CD4-positive, alpha-beta T cell treated with Interleukin-6 at 100 ng/mL for 8 hours (primary cell): ENCODE results near the gene ELAC1.
"Not testable (repeated sequence)": the region's sequence is repeated elsewhere in the genome, so short reads cannot be mapped to it uniquely, and the experiment has no call there.

Experiments used
- DNase-seq: peaks from one replicate; pipeline ENCODE4 v3.0.0-alpha.2; 2020; ENCODE audit warnings: mixed read lengths, low spot score

Gene ELAC1

GRCh38 chr18:50967714-50968661 lies at the start of gene ELAC1:
Gene ELAC1 (plus strand): TSS chr18:50968040. CDS start chr18:50974405, 6,365 bp downstream.
- peak; percentile 50 for DNase-seq

DNA sequence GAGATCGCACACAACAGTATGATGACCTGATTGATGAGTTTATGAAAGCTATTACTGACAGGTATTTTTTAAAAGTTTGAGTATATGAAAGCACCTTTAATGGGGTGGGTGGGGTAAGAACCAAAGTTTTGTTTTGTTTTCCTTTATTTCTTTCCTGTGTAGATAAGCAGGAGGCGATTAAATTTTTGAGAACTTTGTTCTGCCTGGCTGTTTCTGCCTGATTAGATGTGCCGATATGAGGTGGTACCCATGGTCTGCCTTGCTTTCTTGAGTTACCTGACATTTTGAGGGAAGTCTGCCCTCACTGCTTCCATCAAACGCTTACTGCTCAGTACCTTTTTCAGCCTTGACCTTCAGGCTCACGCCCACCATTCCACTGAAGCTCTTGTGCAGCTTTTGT lies 49.7 kb upstream of the ELAC1 start:
- DNase-seq = no peak

DNA sequence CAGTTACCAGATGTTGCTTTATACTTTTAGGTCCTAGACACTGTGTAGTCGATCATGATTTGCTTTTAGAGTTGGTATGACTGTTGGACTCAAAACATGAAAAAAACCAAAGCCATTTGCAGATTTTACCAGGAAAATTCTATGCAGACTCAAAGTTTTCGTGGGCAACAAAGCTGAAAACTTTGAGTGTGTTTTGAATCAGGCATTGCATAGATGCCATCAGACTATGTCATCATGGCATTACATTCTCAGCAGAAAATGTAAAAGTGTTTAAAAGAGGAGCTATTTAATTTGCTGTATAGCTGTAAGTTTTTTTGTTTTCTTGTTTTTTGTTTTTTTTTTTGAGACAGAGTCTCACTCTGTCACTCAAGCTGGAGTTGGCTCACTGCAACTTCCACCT lies 43.5 kb upstream of the ELAC1 start:
- DNase-seq = no peak

DNA sequence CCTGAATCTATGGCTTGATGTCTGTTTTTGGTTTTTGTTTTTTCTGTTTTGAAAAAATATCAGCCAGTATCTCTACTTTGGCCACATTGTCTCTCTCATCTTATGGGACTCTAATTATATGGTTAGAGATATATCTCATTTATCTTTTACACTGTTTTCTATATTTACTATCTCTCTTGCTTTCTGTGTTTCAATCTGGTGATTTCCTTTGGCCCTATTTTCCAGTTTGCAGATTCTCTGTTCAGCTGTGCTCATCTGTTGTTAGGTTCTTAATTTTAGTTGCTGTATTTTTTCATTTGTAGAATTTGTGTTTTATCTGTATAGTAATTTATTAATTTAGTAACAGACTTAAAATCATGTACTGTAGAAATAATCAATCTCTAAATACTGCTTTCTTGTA lies 41.3 kb upstream of the ELAC1 start:
- DNase-seq = no peak

GRCh38 chr18:50928551-50928950 lies 39.3 kb upstream of the ELAC1 start:
- no peak for DNase-seq

GRCh38 chr18:50933684-50934083 lies 34.2 kb upstream of the ELAC1 start:
- DNase-seq = no peak

GRCh38 chr18:50934545-50935211 lies 33.2 kb upstream of the ELAC1 start:
- DNase-seq = no peak

- DNase-seq = no peak
Observed at GRCh38 chr18:50935493-50936191, 32.2 kb upstream of the ELAC1 start.

DNA sequence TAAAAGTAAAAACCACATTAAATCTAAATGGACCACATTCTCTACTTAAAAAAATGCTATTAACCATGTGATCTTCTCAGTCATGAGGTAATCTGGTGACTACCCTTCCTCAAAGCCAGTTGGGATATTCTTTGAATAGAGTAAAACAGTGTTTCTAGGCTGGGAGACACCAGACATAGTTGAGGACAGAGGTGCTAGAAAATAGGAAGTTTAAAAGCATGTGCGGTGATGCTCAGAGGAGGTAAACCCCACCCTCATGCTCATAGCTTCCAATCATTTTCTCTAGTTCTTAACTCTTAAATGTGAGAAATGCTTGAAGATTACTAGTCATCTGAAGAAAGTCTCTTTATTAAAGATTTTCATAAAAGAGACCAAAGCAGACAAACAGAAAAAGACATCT lies 30.7 kb upstream of the ELAC1 start:
- no peak for DNase-seq

DNA sequence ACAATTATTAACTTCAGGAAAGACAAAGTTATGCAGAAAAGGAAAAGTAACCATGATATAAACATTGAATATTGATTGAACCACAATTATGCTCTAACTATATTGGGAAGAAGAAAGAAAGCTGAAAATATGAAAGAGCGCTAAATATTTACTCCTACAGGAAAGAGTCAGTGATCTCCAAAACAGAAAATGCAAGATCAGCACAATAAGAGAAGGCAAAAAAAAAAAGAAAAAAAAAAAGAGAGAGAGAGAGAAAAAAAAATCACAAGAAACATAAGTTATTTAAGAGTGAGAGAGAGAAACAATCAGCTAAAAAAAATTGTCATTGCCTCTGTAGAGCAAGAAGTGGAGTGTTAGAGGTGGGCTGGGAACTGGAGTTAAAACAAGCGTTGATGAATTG lies 28.9 kb upstream of the ELAC1 start:
- DNase-seq = no peak

GRCh38 chr18:50944245-50944932 lies 23.5 kb upstream of the ELAC1 start:
- no peak for DNase-seq

DNA sequence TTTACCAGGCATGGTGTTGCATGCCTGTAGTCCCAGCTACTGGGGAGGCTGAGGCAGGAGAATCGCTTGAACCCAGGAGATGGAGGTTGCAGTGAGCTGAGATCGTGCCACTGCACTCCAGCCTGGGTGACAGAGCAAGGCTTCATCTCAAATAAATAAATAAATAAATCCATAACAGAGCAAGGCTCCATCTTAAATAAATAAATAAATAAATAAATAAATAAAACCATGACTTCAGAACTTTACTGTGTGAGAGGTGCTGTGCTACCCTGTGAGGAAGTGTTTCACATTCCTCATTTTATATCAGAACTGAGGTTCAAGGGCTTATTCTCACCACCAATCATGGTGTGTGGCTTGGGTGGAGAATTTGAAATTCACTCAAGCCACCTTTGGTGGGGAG lies 21.9 kb upstream of the ELAC1 start:
- DNase-seq = not testable (repeated sequence)

- DNase-seq = no peak
Observed at GRCh38 chr18:50947899-50948298, 19.9 kb upstream of the ELAC1 start.

- DNase-seq = no peak
Observed at GRCh38 chr18:50949185-50949584, 18.7 kb upstream of the ELAC1 start.

- DNase-seq = no peak
Observed at GRCh38 chr18:50950626-50951025, 17.2 kb upstream of the ELAC1 start.

DNA sequence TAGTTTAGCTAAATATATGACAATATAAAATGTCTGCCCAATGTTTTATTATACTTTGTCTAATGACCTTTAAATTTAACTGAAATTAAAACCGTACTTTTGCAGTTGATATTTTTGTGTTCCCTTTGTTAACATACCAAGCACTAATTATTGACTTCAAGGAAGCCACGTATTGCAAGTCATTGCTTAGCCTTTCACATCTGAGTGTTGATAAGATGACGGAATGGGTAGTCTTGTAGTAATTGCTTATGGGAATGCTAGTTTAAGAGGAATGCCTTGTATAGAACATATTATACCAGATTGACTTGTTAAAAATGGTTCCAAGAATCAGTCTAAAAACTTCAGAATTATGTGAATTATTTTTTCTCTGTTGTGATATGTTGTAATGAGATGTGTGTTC lies 14.0 kb upstream of the ELAC1 start:
- DNase-seq = no peak

GRCh38 chr18:50955253-50955652 lies 12.6 kb upstream of the ELAC1 start:
- DNase-seq = no peak

DNA sequence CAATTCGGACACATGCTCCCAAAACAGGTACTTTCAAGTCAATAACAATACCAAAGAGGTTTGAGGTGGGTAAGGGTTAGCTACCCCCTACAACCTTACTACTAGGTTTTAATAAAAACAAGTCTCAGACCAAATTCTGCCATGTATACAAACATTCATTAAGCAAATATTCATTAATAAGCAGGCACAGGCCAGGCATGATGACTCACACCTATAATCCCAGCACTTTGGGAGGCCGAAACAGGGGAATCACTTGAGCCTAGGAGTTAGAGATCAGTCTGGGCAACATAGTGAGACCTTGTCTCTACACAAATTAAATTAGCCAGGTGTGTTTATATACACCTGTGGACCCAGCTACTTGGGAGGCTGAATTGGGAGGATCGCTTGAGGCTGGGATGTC lies 11.7 kb upstream of the ELAC1 start:
- no peak for DNase-seq

GRCh38 chr18:50961974-50962373 lies 5.9 kb upstream of the ELAC1 start:
- DNase-seq = no peak

DNA sequence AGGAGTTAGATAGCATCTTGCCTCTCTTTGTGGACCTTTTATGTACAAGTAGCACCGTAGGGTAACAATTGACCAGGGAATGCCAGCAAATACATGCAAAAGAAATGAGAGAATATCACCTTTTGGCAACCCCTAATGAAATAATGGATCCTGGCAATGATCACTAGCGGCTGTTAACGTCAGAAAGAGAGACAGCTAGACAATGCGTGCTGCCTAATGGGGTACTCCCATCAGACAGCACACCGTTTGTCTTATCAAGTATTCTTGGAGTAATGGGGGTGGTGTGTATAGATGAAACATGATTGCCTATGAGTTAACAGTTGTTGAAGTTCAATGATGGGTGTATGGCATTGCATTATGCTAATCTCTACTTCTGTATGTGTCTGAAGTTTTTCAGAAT lies 1.6 kb downstream of the ELAC1 start:
- no peak for DNase-seq

- no peak for DNase-seq
Observed at GRCh38 chr18:50970006-50970405, 2.2 kb downstream of the ELAC1 start.

GRCh38 chr18:50972404-50972803 lies 4.6 kb downstream of the ELAC1 start:
- DNase-seq = not testable (repeated sequence)
